DND-41 (cell line): ENCODE data around the gene ATP6V0A1.

Experiments
- CTCF ChIP-seq: IDR thresholded peaks from 2 replicates; pipeline ENCODE4 v1.5.1; 2012; ENCODE audit warnings: borderline replicate concordance, low read length, moderate library complexity, mild to moderate bottlenecking; ENCODE audit not compliant: poor library complexity, severe bottlenecking; ENCODE audit errors: extremely low read depth
- EZH2 ChIP-seq: IDR thresholded peaks from 3 replicates; pipeline ENCODE4 v1.6.1; 2012; ENCODE audit warnings: borderline replicate concordance, low read depth, mild to moderate bottlenecking, moderate library complexity, low read length, inconsistent platforms; ENCODE audit not compliant: severe bottlenecking

GRCh38 chr17:42563950-42564349, 105.3 kb downstream of the ATP6V0A1 start:
- TF ChIP-seq CTCF (no peak), EZH2 (no peak)
